ENCODE results near the gene ZNF19. TPM values are rescaled to one million over a fixed set of nuclear protein-coding genes. Genes with fewer than 3 reads are reported as not detected.
A peak's percentile ranks its signal among the peaks of the same experiment; 100 is the strongest.

Gene ZNF19
- polyA plus RNA-seq, 12 donors, result 2.4 to 3.9 (median 2.6) TPM; not detected in 2

- peak; percentile 1 for DNase-seq
Observed at GRCh38 chr16:71443714-71444113, 45.4 kb downstream of the ZNF19 start.

DNA sequence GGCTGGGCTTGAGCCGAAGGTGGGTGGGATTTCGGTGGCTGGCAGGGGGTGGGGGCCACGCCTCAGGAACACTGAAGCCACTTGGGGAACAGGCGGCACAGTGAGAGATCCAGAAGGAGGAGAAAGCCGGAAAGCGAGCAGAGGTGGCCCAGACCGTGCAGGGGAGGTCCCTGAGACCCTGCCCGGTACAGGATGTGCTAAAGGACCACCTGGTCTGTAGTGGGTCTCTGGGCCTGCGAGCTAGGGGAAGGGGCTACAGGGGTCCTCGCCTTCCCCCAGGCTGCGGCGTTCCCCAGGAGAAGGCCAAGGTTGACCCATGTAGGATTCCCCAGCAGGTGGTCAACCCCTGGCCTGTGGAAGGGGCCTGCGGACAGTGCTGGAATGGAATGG, 47.1 kb downstream of the ZNF19 start, which contains the start of gene TLE7:
TSS of gene TLE7 (minus strand) at position 4 of the 390 bp plus-strand sequence. CDS start 8,730 bp downstream, outside the sequence.
- DNase-seq, result no peak

DNA sequence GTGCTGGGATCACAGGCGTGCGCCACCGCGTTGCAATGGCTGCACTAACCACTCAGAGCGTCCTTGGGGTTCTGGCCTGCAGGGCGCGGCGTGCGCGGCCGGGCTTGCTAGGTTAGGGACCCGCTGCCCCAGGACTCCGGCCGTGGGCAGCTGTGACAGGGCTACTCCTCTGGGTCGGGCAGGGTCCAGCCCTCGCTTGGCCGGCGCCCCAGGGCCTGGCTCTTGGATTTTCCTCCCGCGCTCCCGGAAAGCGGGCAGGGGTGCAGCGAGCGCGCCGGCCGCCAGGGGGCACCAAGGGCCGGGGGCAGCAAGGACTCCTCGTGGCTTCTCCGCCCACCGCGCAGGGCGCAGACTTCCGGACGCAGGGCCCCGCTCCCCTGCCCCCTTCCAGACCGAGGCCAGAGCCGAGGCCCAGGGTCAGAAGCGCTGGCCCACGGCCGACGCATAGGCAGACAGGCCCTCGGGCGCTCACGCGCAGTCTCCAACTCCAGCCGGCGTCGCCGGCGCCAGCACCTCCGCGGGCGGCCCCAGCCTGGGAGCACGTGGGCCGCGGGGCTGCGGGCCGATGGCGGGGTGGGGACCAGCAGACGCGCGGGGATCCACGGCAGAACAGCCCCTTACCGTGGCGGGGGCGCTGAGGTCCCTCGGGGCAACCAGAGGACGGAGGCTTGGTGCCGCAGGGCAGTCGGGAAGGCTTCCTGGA, 47.6 kb downstream of the ZNF19 start:
- DNase-seq, result no peak

DNA sequence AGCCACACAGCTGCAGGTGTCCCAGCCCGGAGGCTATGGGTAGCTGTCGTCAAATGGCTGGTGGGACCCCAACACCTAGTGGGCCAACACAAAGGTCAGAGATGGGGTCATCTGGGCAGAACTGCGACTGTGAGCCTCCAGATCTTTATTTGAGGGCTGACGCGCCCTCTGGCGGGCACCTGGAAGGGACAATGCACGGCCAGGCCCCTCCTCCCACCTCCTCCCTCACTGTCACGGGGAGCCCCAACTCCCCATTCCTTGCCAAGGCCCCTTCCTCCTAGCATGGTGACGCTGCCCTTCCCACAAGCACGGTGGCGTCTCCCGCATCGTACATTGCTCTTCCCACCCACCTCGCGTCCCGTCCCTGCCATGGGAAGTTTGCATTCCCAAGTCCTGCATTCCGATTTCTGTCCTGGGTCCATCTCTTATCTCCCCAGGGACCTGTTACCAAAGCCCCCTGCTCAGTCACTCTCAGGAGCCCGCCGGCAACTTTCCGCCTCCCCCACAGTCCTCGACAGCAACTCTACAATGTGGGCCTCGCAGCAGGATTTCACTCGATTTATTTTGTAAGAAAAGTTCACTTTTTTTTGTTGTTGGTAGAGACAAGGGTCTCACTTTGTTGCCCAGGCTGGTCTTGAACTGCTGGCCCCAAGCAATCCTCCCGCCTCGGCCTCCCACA, 48.3 kb downstream of the ZNF19 start:
- no peak for DNase-seq

DNA sequence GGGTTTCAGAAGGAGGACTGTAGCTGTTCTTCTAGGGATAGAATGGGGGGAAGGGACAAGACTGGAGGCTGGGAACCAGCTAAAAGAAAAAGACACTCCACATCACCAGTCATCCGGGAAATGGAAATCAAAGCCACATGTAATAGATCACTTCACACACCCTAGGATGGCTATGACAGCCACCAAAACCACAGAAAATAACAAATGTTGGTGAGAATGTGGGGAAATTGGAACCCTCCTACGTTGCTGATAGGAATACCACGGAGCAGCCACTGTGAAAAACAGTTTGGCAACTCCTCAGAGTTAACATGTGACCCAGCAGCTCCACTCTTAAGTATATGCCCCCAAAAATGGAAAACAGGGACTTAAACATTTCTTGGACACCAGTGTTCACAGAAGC, 49.6 kb downstream of the ZNF19 start:
- DNase-seq, result no peak

DNA sequence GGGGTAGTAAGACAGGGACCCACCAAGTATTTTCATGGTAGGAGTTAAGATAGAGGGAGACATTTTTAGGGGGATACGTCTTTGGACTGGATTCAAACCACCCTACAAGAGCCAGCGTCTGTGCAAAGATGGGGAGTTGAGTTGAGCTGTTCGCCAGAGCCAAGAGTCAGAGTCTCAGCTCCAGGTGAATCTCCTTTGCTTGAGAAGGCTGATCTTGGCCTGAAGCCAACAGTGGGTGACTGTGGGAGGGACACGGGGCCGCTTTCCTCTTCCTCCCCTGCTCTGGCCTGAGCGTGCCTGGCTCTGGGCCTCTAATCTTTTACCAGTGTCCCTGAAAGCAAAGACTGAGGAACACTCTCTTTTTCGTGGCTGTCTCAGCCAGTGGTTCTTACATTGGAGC, 52.7 kb downstream of the ZNF19 start:
- DNase-seq, result no peak

GRCh38 chr16:71432906-71433305, 56.2 kb downstream of the ZNF19 start:
- DNase-seq, result no peak

- DNase-seq, result no peak
Observed at GRCh38 chr16:71431991-71432390, 57.1 kb downstream of the ZNF19 start.

- DNase-seq, result no peak
Observed at GRCh38 chr16:71431176-71431575, 57.9 kb downstream of the ZNF19 start.

DNA sequence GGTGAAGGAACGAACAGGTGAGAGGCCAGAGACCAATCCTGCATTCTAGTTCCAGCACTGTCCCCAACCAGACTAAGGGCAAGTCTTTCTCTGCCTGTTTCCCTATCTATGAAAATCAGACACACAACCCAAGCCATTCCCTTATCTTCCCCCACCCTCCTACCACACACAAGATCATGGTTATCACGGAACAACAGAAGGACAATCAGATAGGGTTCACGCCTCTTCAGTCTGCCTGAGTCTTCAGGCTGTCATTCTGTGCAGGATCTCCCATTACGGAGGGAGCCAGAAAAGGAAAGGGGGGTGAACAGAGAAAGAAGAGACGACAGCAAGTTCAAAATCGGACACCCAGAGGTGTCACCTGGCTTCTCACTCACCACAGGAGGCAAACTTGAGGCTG, 58.4 kb downstream of the ZNF19 start:
- DNase-seq, result no peak

DNA sequence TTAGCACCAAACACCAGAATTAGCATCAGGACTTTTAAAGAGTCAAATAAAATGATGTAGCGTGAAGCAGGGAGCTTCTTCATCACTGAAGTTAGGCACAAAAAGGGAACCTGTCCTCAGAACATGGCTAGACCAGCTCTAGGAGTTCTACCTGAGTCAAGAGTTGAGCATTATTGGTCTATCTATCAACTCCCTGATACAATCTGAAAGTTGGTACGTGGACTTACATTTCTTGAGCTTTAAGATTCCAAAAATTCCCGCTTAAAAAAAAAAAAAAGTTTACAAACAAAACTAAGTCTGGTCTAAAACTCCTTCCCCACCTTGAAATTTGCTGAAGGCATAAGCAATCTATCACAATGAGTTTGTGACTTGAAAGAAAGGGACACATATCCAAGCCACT, 59.5 kb downstream of the ZNF19 start:
- DNase-seq, result no peak

- no peak for DNase-seq
Observed at GRCh38 chr16:71428883-71429282, 60.2 kb downstream of the ZNF19 start.

GRCh38 chr16:71428385-71428784, 60.7 kb downstream of the ZNF19 start:
- no peak for DNase-seq

DNA sequence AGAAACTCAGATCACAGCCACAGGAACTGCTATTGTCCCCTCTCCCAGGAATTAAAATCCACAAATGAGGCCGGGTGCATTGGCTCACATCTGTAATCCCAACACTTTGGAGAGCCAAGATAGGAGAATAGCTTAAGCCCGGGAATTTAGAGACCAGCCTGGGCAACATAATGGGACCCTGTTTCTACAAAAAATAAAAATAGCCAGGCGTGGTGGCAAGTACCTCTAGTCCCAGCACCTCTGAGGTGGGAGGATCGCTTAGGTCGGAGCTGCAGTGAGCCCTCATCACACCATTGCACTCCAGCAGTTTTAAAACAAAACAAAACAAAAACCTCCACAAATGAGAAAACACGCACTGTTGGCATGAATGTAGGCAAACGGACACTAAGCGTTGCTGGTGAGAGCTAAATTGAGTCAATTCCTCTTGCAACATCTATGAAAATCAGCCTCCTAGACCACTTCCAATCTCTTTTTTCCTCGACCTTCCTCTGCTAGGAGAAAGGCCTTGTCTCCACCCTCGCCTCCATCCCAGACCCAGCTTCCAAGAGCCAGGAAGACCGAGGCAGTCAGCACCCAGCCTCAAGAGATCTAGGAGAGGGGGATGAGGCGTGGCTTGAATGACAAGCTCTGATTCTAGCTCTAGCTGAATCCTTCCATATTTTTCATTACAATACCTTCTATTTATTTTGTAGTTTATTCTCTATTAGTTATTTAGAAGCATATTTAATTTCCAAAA, 62.1 kb downstream of the ZNF19 start:
- DNase-seq, result no peak

- no peak for DNase-seq
Observed at GRCh38 chr16:71426069-71426879, 62.9 kb downstream of the ZNF19 start.

DNA sequence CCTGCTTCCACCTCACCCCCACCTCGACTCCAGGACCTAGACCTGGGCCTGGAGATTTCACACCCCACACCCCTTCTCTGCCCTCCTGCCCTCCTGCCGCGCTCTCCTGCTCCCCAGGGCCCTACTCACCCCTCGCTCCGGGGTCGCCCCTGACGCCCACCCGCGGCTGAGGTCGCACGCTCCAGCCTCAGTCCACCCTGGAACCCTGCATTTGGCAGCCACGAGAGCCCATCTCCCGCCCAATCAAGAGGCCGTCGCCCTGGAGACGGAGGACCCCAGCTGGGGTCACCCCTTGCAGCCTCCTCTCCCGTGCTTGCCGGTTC, 63.4 kb downstream of the ZNF19 start:
- DNase-seq, result no peak

DNA sequence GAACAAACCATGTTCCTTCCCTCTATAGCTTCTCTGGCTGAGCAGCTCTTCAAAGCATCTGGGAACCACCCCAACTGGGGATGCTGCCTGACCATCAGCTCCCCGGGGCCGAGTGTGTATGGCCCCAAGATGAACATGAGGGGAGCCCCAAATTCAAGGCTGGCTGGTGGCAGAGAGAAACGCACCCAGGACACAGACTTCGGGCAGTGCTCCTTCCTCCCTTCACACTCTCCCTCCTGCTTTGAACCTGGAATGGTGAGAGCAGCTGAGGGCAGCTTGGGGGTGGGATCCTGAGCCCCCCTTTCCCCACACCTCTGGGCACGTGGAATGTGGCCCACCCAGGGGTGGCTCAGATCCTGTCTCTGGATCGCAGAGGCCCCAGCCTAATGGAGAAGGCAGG, 64.5 kb downstream of the ZNF19 start:
- no peak for DNase-seq

- DNase-seq, result no peak
Observed at GRCh38 chr16:71423865-71424264, 65.3 kb downstream of the ZNF19 start.
